Ovary (tissue), 3 donors: ENCODE measurements around the gene SLC4A8.

ENCODE experiments used
- EP300 ChIP-seq: sonication (generic); formaldehyde crosslinking; IDR thresholded peaks from one replicate; pipeline ENCODE4 v1.6.1; 2017; ENCODE audit warnings: antibody characterized with exemption
- POLR2A ChIP-seq: fragments of 450-650 bp; IDR thresholded peaks from one replicate; pipeline ENCODE4 v1.6.1; 2017; ENCODE audit warnings: antibody characterized with exemption, mild to moderate bottlenecking, moderate library complexity
- TF ChIP-seq, protein P1 (sequence below), 3 donors: fragments of 450-650 bp in 2 of 3; fragments of 200-600 bp in 1 of 3; IDR thresholded peaks; one replicate each; pipeline versions ENCODE4 v1.5.1 to v1.8.0; 2016 to 2022; ENCODE audit warnings: antibody characterized with exemption in 3 of 3, mild to moderate bottlenecking in 1 of 3
- donor health status: DM: no; HTN: no; CAD: no.

DNA sequence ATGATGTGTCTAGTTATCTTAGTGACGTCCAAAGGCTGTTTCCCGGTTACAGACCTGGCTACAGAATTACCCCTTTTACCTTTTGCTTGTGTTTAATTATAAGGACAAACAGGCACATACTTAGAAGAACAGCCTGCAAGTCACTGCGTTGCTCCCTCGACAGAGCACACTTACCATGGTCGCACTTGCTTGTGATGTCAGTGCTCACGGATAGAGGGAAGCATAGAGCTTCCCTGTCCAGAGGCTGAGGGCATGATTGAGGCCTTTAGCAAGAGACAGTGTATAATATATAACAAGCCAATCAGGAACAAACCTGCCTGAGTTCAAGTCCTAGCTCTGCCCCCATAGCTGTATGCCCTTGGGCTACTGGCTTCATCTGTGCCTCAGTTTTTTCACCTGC, 93.2 kb downstream of the SLC4A8 start:
- TF ChIP-seq, protein P1, sequence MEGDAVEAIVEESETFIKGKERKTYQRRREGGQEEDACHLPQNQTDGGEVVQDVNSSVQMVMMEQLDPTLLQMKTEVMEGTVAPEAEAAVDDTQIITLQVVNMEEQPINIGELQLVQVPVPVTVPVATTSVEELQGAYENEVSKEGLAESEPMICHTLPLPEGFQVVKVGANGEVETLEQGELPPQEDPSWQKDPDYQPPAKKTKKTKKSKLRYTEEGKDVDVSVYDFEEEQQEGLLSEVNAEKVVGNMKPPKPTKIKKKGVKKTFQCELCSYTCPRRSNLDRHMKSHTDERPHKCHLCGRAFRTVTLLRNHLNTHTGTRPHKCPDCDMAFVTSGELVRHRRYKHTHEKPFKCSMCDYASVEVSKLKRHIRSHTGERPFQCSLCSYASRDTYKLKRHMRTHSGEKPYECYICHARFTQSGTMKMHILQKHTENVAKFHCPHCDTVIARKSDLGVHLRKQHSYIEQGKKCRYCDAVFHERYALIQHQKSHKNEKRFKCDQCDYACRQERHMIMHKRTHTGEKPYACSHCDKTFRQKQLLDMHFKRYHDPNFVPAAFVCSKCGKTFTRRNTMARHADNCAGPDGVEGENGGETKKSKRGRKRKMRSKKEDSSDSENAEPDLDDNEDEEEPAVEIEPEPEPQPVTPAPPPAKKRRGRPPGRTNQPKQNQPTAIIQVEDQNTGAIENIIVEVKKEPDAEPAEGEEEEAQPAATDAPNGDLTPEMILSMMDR (IDR thresholded peaks at IDR 0.05) = no peak
- no peak for TF ChIP-seq POLR2A
- TF ChIP-seq EP300 = no peak
